ENCODE results near the gene TCHP.

The TCHP gene

DNA sequence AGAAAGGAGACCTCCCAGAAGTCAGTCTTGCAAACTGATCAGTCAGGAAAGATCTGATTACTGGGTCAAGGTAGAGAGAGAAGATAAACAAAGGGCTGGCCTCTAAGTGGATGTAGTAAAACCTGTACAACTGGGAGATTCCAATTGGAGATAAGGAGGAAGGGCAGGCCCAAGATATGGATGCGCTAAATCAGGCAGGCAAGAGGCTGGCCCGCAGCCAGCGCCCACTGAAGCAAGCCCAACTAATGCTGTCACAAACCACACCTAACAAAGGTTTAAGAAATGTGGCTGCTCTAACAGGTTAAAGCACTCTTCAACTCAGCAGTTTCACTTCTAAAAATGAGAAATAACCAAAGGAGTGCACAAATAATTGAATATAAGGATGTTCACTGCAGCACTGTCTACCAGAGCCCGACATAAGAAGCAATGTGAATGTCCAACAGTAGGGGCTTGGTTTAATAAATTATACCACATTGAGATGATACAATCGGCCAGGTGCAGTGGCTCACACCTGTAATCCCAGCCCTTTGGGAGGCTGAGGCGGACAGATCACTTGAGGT is 24.4 kb upstream of the TCHP start:
- no peak for DNase-seq (ENCODE audit: low spot score)
- Histone ChIP-seq H3K4me3 (no peak overlapping the region), H3K27ac (no peak overlapping the region)
- TF ChIP-seq, protein P1, sequence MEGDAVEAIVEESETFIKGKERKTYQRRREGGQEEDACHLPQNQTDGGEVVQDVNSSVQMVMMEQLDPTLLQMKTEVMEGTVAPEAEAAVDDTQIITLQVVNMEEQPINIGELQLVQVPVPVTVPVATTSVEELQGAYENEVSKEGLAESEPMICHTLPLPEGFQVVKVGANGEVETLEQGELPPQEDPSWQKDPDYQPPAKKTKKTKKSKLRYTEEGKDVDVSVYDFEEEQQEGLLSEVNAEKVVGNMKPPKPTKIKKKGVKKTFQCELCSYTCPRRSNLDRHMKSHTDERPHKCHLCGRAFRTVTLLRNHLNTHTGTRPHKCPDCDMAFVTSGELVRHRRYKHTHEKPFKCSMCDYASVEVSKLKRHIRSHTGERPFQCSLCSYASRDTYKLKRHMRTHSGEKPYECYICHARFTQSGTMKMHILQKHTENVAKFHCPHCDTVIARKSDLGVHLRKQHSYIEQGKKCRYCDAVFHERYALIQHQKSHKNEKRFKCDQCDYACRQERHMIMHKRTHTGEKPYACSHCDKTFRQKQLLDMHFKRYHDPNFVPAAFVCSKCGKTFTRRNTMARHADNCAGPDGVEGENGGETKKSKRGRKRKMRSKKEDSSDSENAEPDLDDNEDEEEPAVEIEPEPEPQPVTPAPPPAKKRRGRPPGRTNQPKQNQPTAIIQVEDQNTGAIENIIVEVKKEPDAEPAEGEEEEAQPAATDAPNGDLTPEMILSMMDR (IDR thresholded peaks at IDR 0.05): no peak

DNA sequence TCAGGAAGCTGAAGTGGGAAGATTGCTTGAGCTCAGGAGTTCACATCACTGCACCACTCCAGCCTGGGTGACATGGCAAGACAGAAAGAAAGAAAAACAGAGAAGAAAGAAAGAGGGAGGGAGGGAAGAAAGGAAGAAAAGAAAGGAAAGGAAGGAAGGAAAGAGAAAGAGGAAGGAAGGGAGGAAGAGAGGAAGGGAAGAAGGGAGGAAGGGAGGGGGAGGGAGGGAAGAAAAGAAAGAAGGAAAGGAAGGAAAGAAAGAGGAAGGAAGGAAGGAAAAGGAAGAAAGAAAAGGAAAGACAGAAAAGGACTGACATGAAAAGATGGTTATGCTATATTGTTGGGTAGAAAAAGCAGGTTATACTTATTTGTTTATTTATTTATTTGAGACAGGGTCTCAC is 23.7 kb upstream of the TCHP start:
- TF ChIP-seq, protein P1 (IDR thresholded peaks at IDR 0.05): no peak
- DNase-seq (ENCODE audit: low spot score): no peak
- no peak overlapping the region for H3K27ac ChIP-seq
- H3K4me3 ChIP-seq: no peak overlapping the region

DNA sequence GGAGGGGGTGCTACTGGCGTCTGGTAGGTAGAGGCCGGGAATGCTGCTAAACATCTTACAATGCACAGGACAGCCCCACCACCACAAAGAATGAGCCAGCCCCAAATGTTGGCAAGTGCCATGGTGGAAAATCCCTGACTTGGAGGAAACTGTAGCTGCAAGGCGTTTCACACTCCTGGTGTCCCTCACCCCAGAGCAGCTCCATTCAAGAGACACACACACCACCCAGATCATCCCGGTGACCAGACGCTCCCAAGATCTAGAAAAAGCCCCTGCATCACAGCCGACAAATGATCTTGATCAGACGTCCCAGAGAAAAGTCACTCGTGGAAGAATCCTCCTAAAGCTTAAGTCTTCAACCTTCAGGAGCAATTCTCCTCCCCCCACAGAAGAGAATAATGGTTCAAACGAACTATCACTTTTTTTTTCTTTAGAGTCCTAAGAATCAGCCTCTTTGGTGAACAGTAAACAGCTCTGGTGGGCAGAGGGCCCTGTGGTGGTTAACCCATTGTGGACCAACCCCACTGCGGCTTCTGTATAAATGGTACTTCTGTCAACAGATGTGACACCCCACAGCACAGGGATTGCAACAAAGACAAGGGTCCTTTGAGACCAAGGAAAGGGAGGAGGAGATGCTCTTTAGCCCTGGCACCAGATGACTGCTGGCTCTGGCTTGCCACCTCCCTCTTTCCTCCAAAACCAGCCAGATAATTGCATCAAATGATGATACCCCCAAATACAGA is 22.4 kb upstream of the TCHP start:
- DNase-seq (ENCODE audit: low spot score): no peak
- TF ChIP-seq, protein P1 (IDR thresholded peaks at IDR 0.05): no peak
- Histone ChIP-seq H3K27ac (no peak overlapping the region), H3K4me3 (no peak overlapping the region)

DNA sequence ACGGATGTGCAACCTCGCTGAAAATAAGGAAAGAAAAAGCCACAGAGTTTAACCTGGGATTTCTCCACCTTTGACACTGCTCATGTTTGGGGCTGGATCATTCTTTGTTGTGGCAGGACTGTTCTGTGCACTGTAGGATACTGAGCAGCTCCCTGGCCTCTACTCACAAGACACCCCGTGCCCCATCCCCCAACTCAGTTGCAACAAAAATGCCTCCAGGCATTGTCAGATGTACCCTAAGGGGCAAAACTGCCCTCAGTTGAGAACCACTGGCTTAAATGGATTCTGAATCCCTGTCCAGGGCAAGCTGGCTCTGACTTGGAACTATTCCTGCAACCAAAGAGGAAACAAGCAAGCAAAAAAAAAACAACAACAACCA is 21.8 kb upstream of the TCHP start:
- TF ChIP-seq, protein P1 (IDR thresholded peaks at IDR 0.05): no peak
- Histone ChIP-seq H3K27ac (no peak overlapping the region), H3K4me3 (no peak overlapping the region)
- no peak for DNase-seq (ENCODE audit: low spot score)

DNA sequence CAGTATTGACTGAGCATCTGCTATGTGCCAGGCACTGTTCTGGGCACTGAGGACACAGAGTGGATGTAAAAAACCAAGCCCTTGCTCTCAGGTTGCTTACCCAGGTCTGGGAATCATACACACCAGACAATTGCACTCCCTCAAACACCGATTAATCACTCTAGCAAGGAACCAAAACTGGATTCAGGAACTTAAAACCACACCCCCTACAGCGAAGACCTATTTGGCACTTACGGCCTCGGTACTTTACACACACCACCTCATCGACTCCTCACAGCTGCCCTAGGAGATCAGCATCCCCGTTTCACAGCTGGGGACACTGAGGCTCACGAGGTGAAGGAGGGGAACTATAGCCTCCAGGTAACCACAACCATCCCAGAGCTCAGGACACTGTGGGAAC is 21.3 kb upstream of the TCHP start:
- Histone ChIP-seq H3K27ac (no peak overlapping the region), H3K4me3 (peak overlapping the region; percentile 94)
- no peak for DNase-seq (ENCODE audit: low spot score)
- TF ChIP-seq, protein P1 (IDR thresholded peaks at IDR 0.05): no peak

DNA sequence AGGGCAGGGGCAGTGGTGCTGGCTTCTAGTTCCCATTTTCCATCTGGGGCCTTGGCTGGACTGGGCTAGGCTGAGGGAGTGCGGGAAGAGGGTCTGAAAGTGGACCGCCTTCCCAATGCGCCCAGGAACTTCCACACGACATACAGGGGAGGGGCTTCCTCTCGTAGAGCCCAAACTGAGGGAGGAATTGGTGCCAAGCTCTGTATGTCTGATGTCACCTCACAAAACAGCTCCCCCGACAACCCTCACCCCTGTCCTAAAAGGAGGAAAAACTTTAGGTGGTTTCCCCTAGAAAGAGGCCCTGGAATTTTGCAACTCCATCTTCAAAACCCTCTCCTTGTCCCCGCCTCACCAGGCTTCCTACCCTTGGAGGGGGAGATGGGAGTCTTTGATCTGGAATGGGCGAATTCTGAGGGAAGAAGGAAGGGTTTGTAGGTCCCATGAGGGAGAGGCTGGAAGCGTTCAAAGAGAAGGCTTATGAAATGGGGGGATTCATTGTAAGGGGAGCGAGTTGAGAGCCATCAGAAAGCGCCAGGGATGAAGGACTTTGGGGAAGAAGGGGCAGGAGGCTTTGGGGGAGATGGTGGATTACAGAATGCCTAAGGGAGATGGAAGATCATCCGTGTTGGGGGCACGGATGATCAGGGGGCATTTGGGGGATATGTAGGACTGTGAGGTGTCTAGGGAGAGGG is 20.6 kb upstream of the TCHP start:
- TF ChIP-seq, protein P1 (IDR thresholded peaks at IDR 0.05): no peak
- peak overlapping the region; percentile 94 for H3K4me3 ChIP-seq
- peak overlapping the region; percentile 66 to 89 for H3K27ac ChIP-seq
- DNase-seq (ENCODE audit: low spot score): no peak
